ENCODE results near the gene WDR45B.

DNA sequence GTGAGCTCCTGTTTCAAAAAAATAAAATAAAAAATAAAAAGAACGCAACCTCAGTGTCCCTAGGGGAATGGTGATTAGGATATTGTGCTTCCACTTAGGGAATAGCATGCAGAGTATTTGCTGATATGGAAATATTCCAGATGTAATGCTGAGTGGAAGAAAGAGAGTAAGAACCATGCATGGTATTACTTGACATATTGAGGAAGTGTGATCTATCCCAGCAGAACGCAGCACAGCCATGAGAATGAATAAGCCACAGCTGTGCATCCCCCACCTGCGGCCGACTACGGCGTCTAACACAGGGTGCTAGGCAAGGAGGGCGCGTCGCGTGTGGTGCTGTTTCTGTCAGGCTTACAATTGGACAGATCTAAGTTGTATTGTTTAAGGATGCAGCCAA, 79.2 kb downstream of the WDR45B start:
- TF ChIP-seq, protein P1, sequence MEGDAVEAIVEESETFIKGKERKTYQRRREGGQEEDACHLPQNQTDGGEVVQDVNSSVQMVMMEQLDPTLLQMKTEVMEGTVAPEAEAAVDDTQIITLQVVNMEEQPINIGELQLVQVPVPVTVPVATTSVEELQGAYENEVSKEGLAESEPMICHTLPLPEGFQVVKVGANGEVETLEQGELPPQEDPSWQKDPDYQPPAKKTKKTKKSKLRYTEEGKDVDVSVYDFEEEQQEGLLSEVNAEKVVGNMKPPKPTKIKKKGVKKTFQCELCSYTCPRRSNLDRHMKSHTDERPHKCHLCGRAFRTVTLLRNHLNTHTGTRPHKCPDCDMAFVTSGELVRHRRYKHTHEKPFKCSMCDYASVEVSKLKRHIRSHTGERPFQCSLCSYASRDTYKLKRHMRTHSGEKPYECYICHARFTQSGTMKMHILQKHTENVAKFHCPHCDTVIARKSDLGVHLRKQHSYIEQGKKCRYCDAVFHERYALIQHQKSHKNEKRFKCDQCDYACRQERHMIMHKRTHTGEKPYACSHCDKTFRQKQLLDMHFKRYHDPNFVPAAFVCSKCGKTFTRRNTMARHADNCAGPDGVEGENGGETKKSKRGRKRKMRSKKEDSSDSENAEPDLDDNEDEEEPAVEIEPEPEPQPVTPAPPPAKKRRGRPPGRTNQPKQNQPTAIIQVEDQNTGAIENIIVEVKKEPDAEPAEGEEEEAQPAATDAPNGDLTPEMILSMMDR (IDR thresholded peaks at IDR 0.05): no peak
- TF ChIP-seq POLR2AphosphoS5 (IDR thresholded peaks at IDR 0.05): no peak

Measured in esophagus muscularis mucosa (tissue), 3 donors.